Gastrocnemius medialis (tissue), 4 donors: ENCODE measurements around the gene ITGAD. TPM values are rescaled to one million over a fixed set of nuclear protein-coding genes. Genes with fewer than 3 reads are reported as not detected.
A peak's percentile ranks its signal among the peaks of the same experiment; 100 is the strongest.
"Not testable (repeated sequence)": the region's sequence is repeated elsewhere in the genome, so short reads cannot be mapped to it uniquely, and the experiment has no call there.

Experiments used
- ATAC-seq, 2 donors: fragments of 150-250 bp; one replicate each; pipeline ENCODE4 v1.9.1; 2016
- DNase-seq, 2 donors: peaks; one replicate each; pipeline ENCODE4 v3.0.0-alpha.2; 2019
- H3K27ac ChIP-seq, 4 donors: fragments of 200-600 bp; sonication (generic); 1 replicate in 1 of 4; 2 replicates in 3 of 4; pipeline ENCODE4 v1.5.1; 2016 to 2018; ENCODE audit warnings: mild to moderate bottlenecking in 2 of 4, moderate library complexity in 1 of 4
- H3K27me3 ChIP-seq, 3 donors: fragments of 200-600 bp; sonication (generic) in 2 of 3; 1 replicate in 1 of 3; 2 replicates in 2 of 3; pipeline versions ENCODE4 v1.5.1 to v1.6.0; 2016 to 2019; ENCODE audit warnings: mild to moderate bottlenecking in 1 of 3, moderate library complexity in 1 of 3
- H3K36me3 ChIP-seq, 2 donors: fragments of 200-600 bp; sonication (generic) in 1 of 2; one replicate each; pipeline ENCODE4 v1.5.1; 2017 to 2018
- H3K4me1 ChIP-seq, 2 donors: fragments of 200-600 bp; sonication (generic) in 1 of 2; one replicate each; pipeline ENCODE4 v1.5.1; 2016 to 2017; ENCODE audit warnings: mild to moderate bottlenecking in 2 of 2
- H3K4me3 ChIP-seq, 4 donors: fragments of 200-600 bp; sonication (generic) in 3 of 4; 1 replicate in 1 of 4; 2 replicates in 3 of 4; pipeline ENCODE4 v1.5.1; 2016 to 2019; ENCODE audit warnings: mild to moderate bottlenecking in 2 of 4
- H3K9me3 ChIP-seq, 3 donors: fragments of 200-600 bp; sonication (generic) in 2 of 3; 1 replicate in 1 of 3; 2 replicates in 2 of 3; pipeline ENCODE4 v1.5.1; 2016 to 2019
- CTCF ChIP-seq, 5 experiments: fragments of 450-650 bp in 3 of 5; fragments of 200-600 bp in 2 of 5; sonication (generic) in 2 of 5; IDR thresholded peaks in 4 of 5; conservative IDR thresholded peaks in 1 of 5; 1 replicate in 4 of 5; 2 replicates in 1 of 5; pipeline ENCODE4 v1.5.1; 2016 to 2019; ENCODE audit warnings: antibody characterized with exemption in 5 of 5, mild to moderate bottlenecking in 3 of 5, moderate library complexity in 3 of 5
- POLR2A ChIP-seq, 2 donors: fragments of 450-650 bp; IDR thresholded peaks; one replicate each; pipeline ENCODE4 v1.6.1; 2017; ENCODE audit warnings: antibody characterized with exemption in 2 of 2, mild to moderate bottlenecking in 2 of 2, moderate library complexity in 2 of 2
- in situ Hi-C, 4 donors: fragments of 200-750 bp; cut with MboI; loops; one replicate each; pipeline versions ENCODE4 v1.15.0 to v1.8.0; 2017; ENCODE audit warnings: low sequenced_read_pairs in 4 of 4
- intact Hi-C: fragments of 100-400 bp; cut with DNase I; formaldehyde crosslinking; loops from one replicate; pipeline ENCODE4 v1.15.1; 2023; ENCODE audit warnings: low total_unique reads
- total RNA-seq, 4 donors: library from RNA; depleted of rRNA; stranded (reverse); fragments of >200 nt; gene quantifications; one replicate each; pipeline versions ENCODE4 v1.1.0 to v1.2.3, GENCODE V29; 2016

The ITGAD gene
- total RNA-seq, 4 donors from 2014 or later: not detected

DNA sequence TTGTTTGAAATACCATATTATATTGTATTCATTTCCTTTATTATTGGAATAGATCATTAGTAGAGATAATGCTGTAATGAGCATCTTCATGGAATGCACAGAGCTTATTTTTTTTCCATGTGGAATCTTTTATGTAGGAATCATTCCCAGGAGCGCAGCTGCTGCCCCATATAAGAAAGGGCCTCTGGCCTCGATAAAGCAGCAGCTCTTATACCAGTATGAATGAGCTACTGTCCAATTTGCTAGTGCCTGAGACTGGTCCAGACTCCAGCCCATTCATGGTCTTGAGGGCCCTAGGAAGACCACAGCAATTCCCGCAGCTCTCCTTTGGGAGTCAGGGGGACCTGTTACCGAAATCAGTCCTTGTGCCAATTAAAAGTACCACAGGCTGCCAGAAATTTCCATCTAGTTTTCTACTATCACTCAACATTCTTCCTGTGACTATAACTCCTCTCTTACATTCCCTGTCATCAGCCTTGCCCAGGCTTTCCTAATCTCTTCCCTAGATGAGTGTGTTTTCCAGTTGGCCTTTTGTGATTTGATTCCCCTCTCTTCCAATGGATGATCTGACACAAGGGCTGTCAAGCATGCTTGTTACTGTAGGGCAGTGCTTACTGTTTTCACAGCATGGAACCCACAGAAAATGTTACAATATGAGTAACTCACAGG lies 47.5 kb downstream of the ITGAD start:
- no peaks in the 10 kb centered on the region for H3K36me3 ChIP-seq
- H3K4me3 ChIP-seq: no peak overlapping the region
- intact Hi-C loops: loop anchor here (5.0 kb wide), 1 partner anchor 223 kb away; the partner anchor contains the start of gene PYDC1
- in situ Hi-C loops: loop anchor here (10.0 to 25.0 kb wide), 6 partner anchors 56 to 478 kb away; partner anchors contain the start of genes HSD3B7 (in 2 of the 4), BCKDK (in 1 of the 4), FUS (in 1 of the 4) and SETD1A (in 1 of the 4)
- DNase-seq: no peak
- H3K27me3 ChIP-seq: no peaks in the 10 kb centered on the region
- peak overlapping the region; percentile 87 to 99 (median 96) for H3K27ac ChIP-seq
- ATAC-seq: no peak
- no peaks in the 10 kb centered on the region for H3K9me3 ChIP-seq
- TF ChIP-seq POLR2A (IDR thresholded peaks at IDR 0.05): no peak
- TF ChIP-seq CTCF (IDR thresholded peaks at IDR 0.05 in 4 of 5, conservative IDR thresholded peaks at IDR 0.05 in 1 of 5): no peak
- H3K4me1 ChIP-seq: peaks cover 19 to 21% of the 10 kb centered on the region in 2 donors

DNA sequence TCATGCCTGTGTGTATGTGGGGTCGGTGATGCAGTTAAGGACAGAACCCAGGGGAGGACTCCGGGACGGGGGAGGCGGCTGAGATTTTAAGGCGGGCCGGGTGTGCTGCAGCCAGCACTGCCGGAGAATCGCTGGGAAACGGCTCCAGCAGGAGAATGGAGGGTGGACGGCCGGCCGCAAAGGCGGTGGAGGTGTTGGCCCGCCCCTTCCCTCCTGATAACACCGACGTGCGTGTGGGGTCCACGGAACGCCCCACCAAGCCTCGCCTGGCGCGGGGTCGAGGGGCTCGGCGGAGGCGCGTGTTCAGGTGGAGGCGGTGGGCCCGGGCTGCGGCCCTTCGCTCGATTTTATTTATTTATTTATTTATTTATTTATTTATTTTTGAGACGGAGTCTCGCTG lies 48.8 kb downstream of the ITGAD start:
- no peaks in the 10 kb centered on the region for H3K9me3 ChIP-seq
- no peak for TF ChIP-seq CTCF (IDR thresholded peaks at IDR 0.05 in 4 of 5, conservative IDR thresholded peaks at IDR 0.05 in 1 of 5)
- H3K27ac ChIP-seq: peak overlapping the region; percentile 87 to 99 (median 96)
- H3K36me3 ChIP-seq: no peaks in the 10 kb centered on the region
- in situ Hi-C loops: loop anchor here (10.0 to 25.0 kb wide), 6 partner anchors 57 to 480 kb away; partner anchors contain the start of genes HSD3B7 (in 2 of the 4), BCKDK (in 1 of the 4), FUS (in 1 of the 4) and SETD1A (in 1 of the 4)
- H3K27me3 ChIP-seq: no peaks in the 10 kb centered on the region
- peaks cover 19 to 21% of the 10 kb centered on the region in 2 donors for H3K4me1 ChIP-seq
- peak overlapping the region; percentile 59 to 84 (median 70) for H3K4me3 ChIP-seq
- DNase-seq (peak in 1 of 2 donors; percentile 16), ATAC-seq (no peak)
- intact Hi-C loops: loop anchor here (2.0 to 5.0 kb wide), 2 partner anchors 225 to 457 kb away; partner anchors contain the start of genes HSD3B7 and PYDC1

- ATAC-seq, H3K9me3 ChIP-seq, H3K36me3 ChIP-seq, intact Hi-C loops, H3K27me3 ChIP-seq, H3K4me3 ChIP-seq, DNase-seq, H3K27ac ChIP-seq: not testable (repeated sequence)
- in situ Hi-C loops: loop anchor here (10.0 to 25.0 kb wide), 6 partner anchors 61 to 484 kb away; partner anchors contain the start of genes HSD3B7 (in 2 of the 4), BCKDK (in 1 of the 4), FUS (in 1 of the 4) and SETD1A (in 1 of the 4)
- H3K4me1 ChIP-seq: peaks cover 2 to 14% of the 10 kb centered on the region in 2 donors
Measured at GRCh38 chr16:31445931-31446330, 52.8 kb downstream of the ITGAD start.

DNA sequence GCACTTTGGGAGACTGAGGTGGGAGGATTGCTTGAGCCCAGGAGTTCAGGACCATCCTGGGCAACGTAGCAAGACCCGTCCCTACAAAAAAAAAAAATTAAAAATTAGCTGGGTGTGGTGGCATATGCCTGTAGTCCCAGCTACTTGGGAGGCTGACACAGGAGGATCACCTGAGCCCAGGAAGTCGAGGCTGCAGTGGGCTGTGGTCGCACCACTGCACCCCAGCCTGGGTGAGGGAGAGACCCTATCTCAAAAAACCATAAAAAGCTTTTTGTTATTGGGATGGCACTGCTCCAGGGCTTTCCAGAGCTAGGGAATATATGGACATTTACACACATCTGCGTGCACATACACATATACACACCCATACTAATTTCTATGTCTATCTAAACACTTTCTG lies 58.1 kb downstream of the ITGAD start:
- no peak for DNase-seq
- Histone ChIP-seq H3K36me3 (no peaks in the 10 kb centered on the region), H3K4me1 (peaks cover 47% of the 10 kb centered on the region in 2 donors), H3K9me3 (no peaks in the 10 kb centered on the region), H3K4me3 (no peak overlapping the region), H3K27ac (peak overlapping the region; percentile 90 to 99 (median 94)), H3K27me3 (no peaks in the 10 kb centered on the region)
- no peak for ATAC-seq
- intact Hi-C loops (no loop called here), in situ Hi-C loops (loop anchor here in 1 of 4 donors (10.0 kb wide), 1 partner anchor 54 kb away; the partner anchor contains the start of gene RUSF1)
- TF ChIP-seq POLR2A (IDR thresholded peaks at IDR 0.05): no peak
- TF ChIP-seq CTCF (IDR thresholded peaks at IDR 0.05 in 4 of 5, conservative IDR thresholded peaks at IDR 0.05 in 1 of 5): no peak
